ENCODE data around the gene EPB41L4B.

- TF ChIP-seq CTCF (conservative IDR thresholded peaks at IDR 0.05 in 1 of 2, IDR thresholded peaks at IDR 0.05 in 1 of 2; ENCODE audit: low read depth in 1 of 2, low read length in 2 of 2) (no peak), EZH2 (IDR thresholded peaks at IDR 0.05; ENCODE audit: low read length, missing control alignments) (no peak)
Measured at GRCh38 chr9:109344866-109345265, 24.0 kb upstream of the EPB41L4B start.
